SU-DHL-6 (cell line): ENCODE results near the gene PRKAR1B.

Source experiments
- H2AFZ ChIP-seq: fragments of 200-600 bp; sonication (generic); 2 replicates; pipeline ENCODE4 v1.6.1; 2014; ENCODE audit warnings: low read depth, mild to moderate bottlenecking, moderate library complexity, mixed read lengths, antibody characterized with exemption, low read length; ENCODE audit not compliant: severe bottlenecking
- H3F3A ChIP-seq: fragments of 200-600 bp; shearing (Covaris generic); 2 replicates; pipeline ENCODE4 v1.6.0; 2016; ENCODE audit warnings: antibody characterized with exemption, mild to moderate bottlenecking; ENCODE audit not compliant: insufficient read depth
- H3K27ac ChIP-seq: fragments of 200-600 bp; sonication (generic); 2 replicates; pipeline ENCODE4 v1.5.1; 2016; ENCODE audit warnings: low read depth, mild to moderate bottlenecking, low read length, moderate library complexity, mixed read lengths
- H3K27me3 ChIP-seq: fragments of 200-600 bp; sonication (generic), shearing (Covaris generic); 2 replicates; pipeline ENCODE4 v1.6.0; 2014; ENCODE audit warnings: mild to moderate bottlenecking, low read length
- H3K36me3 ChIP-seq: fragments of 200-600 bp; sonication (generic); 2 replicates; pipeline ENCODE4 v1.6.1; 2014; ENCODE audit warnings: mild to moderate bottlenecking, low read length, mixed read lengths
- H3K4me2 ChIP-seq: fragments of 300-600, 200-600 bp; shearing (Covaris generic), sonication (generic); 2 replicates; pipeline ENCODE4 v1.6.0; 2014; ENCODE audit warnings: low read length, low read depth, mild to moderate bottlenecking; ENCODE audit not compliant: poor library complexity, severe bottlenecking
- H3K4me3 ChIP-seq: fragments of 200-600 bp; sonication (generic); 2 replicates; pipeline ENCODE4 v1.5.1; 2014; ENCODE audit warnings: antibody characterized with exemption, low read length, mild to moderate bottlenecking, mixed read lengths; ENCODE audit not compliant: insufficient read depth, poor library complexity, severe bottlenecking
- H3K79me2 ChIP-seq: fragments of 200-600 bp; sonication (generic); 2 replicates; pipeline ENCODE4 v1.6.1; 2014; ENCODE audit warnings: mild to moderate bottlenecking, low read length, moderate library complexity; ENCODE audit not compliant: insufficient read depth
- H3K9ac ChIP-seq: fragments of 200-600 bp; sonication (generic); 2 replicates; pipeline ENCODE4 v1.7.0; 2014; ENCODE audit warnings: mild to moderate bottlenecking, low read length
- H3K9me2 ChIP-seq: fragments of 200-600 bp; sonication (generic); replicated peaks from 2 replicates; pipeline ENCODE4 v1.6.1; 2014; ENCODE audit warnings: low read length; ENCODE audit not compliant: insufficient read depth
- H3K9me3 ChIP-seq: fragments of 200-600 bp; sonication (generic); 2 replicates; pipeline ENCODE4 v1.6.1; 2014; ENCODE audit warnings: low read length, mixed read lengths; ENCODE audit not compliant: insufficient read depth
- H4K20me1 ChIP-seq: fragments of 200-600 bp; sonication (generic); 2 replicates; pipeline ENCODE4 v1.6.1; 2014; ENCODE audit warnings: low read depth, mild to moderate bottlenecking, antibody characterized with exemption, low read length, moderate library complexity, mixed read lengths
- EZH2phosphoT487 ChIP-seq: fragments of 200-600 bp; sonication (generic), shearing (Covaris generic); conservative IDR thresholded peaks from 2 replicates; pipeline ENCODE4 v1.6.1; 2018; ENCODE audit warnings: mild to moderate bottlenecking, antibody characterized with exemption, low read length, moderate library complexity, mixed read lengths
- TF ChIP-seq, protein P1 (sequence below): fragments of 200-600 bp; sonication (generic); IDR thresholded peaks from one replicate; pipeline ENCODE4 v1.5.1; 2017; ENCODE audit warnings: antibody characterized with exemption, mild to moderate bottlenecking, low read length, moderate library complexity; ENCODE audit not compliant: insufficient read depth, poor library complexity, severe bottlenecking

Gene PRKAR1B

DNA sequence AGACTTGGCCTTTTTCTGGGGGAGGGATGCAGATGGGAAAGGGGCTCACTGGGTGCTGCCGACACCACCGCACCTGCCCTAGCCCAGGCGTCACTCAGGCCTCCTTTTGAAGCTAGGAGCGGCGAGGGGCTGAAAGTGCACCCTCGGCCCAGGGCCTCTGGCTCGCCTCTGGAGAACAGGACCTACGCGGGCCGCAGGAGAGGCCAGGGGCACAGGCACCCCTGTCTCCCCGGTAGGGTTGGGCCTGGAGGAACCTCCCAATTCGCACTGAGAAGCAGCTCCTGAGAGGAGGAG is 46.5 kb upstream of the PRKAR1B start:
- Histone ChIP-seq H3K79me2 (no peaks in the 10 kb centered on the region), H2AFZ (no peak overlapping the region), H3F3A (no peaks in the 10 kb centered on the region), H3K4me3 (no peak overlapping the region), H3K27ac (no peak overlapping the region), H3K4me2 (no peak overlapping the region), H3K9ac (no peak overlapping the region), H3K9me2 (no peaks in the 10 kb centered on the region), H3K36me3 (peaks cover 5% of the 10 kb centered on the region; the same call in 1 of the 2 replicates), H3K9me3 (no peaks in the 10 kb centered on the region), H3K27me3 (no peaks in the 10 kb centered on the region), H4K20me1 (no peaks in the 10 kb centered on the region)
- TF ChIP-seq EZH2phosphoT487 = no peak
- TF ChIP-seq, protein P1, sequence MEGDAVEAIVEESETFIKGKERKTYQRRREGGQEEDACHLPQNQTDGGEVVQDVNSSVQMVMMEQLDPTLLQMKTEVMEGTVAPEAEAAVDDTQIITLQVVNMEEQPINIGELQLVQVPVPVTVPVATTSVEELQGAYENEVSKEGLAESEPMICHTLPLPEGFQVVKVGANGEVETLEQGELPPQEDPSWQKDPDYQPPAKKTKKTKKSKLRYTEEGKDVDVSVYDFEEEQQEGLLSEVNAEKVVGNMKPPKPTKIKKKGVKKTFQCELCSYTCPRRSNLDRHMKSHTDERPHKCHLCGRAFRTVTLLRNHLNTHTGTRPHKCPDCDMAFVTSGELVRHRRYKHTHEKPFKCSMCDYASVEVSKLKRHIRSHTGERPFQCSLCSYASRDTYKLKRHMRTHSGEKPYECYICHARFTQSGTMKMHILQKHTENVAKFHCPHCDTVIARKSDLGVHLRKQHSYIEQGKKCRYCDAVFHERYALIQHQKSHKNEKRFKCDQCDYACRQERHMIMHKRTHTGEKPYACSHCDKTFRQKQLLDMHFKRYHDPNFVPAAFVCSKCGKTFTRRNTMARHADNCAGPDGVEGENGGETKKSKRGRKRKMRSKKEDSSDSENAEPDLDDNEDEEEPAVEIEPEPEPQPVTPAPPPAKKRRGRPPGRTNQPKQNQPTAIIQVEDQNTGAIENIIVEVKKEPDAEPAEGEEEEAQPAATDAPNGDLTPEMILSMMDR = no peak

DNA sequence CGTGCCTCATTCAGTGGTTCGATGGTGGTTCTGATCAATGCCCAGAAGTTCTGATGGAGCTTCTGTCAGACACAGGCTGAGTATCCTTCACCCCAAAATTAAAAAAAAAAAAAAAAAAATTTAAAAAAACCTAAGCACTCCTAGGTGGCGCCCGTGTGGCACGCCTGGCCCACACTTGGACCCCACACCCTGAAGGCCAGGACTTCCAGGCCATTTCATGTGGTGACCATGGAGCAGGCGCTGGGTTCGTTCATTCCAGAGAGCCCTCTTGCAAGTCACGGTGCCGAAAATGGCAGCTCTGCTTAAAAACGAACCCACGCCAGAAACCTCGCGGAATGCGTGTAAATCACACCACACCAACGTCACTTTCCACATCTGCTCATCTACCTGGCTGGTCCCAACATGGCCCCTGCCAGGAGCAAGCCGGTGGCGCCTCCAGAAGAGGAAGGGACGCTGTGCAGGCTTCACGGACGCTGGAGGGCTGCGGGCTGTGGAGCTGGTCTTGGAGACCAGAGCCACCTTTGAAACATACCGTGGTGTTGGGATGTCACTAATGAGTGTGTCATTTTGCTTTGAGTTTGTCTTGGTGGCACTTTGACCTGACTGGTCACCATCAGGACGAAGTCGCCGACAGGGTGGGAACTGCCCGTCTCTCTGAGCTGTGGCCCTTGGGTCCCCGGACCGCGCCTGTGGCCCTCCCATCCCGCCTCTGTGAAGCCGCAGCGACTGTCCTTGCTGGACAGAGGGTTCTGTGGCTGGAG is 46.0 kb upstream of the PRKAR1B start:
- H3K4me2 ChIP-seq = no peak overlapping the region
- H2AFZ ChIP-seq = no peak overlapping the region
- H3K9ac ChIP-seq = no peak overlapping the region
- no peaks in the 10 kb centered on the region for H3F3A ChIP-seq
- H3K79me2 ChIP-seq = no peaks in the 10 kb centered on the region
- H3K9me3 ChIP-seq = no peaks in the 10 kb centered on the region
- H4K20me1 ChIP-seq = no peaks in the 10 kb centered on the region
- TF ChIP-seq EZH2phosphoT487 = no peak
- TF ChIP-seq, protein P1 = no peak
- H3K27ac ChIP-seq = no peak overlapping the region
- peaks cover 5% of the 10 kb centered on the region; the same call in 1 of the 2 replicates for H3K36me3 ChIP-seq
- no peak overlapping the region for H3K4me3 ChIP-seq
- H3K27me3 ChIP-seq = no peaks in the 10 kb centered on the region
- H3K9me2 ChIP-seq = no peaks in the 10 kb centered on the region

DNA sequence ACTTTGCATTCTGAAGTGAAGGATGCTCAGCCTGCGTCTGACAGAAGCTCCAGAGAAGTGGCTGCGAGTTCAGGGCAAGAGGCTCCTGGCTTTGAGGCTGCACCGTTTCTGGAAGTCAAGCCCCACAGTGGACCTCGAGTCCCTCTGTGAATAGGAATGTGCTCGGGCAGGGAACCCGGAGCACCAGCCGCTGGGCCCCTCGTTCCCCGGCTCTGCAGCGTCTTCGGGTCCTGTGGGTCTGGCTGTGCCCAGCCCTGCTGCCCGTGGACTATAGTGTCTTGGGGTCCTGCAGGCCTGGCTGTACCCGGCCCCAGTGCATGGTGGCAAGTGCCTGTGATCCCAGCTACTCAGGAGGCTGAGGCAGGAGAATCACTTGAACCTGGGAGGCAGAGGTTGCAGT is 45.3 kb upstream of the PRKAR1B start:
- H3K36me3 ChIP-seq = peaks cover 5% of the 10 kb centered on the region; the same call in 1 of the 2 replicates
- H3F3A ChIP-seq = no peaks in the 10 kb centered on the region
- no peak overlapping the region for H3K4me2 ChIP-seq
- no peak overlapping the region for H2AFZ ChIP-seq
- H3K27me3 ChIP-seq = no peaks in the 10 kb centered on the region
- H3K4me3 ChIP-seq = no peak overlapping the region
- TF ChIP-seq, protein P1 = no peak
- TF ChIP-seq EZH2phosphoT487 = no peak
- H3K9ac ChIP-seq = no peak overlapping the region
- no peak overlapping the region for H3K27ac ChIP-seq
- no peaks in the 10 kb centered on the region for H3K9me3 ChIP-seq
- H3K79me2 ChIP-seq = no peaks in the 10 kb centered on the region
- no peaks in the 10 kb centered on the region for H3K9me2 ChIP-seq
- H4K20me1 ChIP-seq = no peaks in the 10 kb centered on the region
